D341Med (cell line): Measurements from ENCODE around the gene PALMD.
A peak's percentile ranks its signal among the peaks of the same experiment; 100 is the strongest.

Experiments
- DNase-seq: peaks from one replicate; pipeline ENCODE4 v3.0.0; 2012; ENCODE audit warnings: low spot score

Gene PALMD

DNA sequence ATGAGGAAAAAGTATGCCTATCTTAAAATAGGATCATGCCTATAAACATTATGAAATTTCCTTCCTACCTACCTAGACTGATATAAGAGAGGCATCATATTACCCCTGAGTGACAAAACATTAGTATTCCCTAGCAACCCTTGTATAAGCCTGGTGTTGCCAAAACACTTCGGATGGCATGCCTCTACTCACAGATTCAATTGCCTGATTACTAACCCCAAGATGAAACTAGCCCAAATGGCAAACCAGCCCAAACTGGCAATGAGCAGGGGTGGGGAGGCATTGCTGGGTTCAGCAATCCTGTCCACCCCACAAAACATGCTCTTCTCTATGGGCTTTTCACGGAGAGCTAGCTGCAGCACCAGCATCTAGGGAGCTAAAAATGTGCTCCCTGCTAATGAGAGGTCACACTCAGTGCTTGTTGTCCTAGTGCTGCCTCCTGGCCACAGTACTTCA is 13.9 kb downstream of the PALMD start:
- peak; percentile 37 for DNase-seq

DNA sequence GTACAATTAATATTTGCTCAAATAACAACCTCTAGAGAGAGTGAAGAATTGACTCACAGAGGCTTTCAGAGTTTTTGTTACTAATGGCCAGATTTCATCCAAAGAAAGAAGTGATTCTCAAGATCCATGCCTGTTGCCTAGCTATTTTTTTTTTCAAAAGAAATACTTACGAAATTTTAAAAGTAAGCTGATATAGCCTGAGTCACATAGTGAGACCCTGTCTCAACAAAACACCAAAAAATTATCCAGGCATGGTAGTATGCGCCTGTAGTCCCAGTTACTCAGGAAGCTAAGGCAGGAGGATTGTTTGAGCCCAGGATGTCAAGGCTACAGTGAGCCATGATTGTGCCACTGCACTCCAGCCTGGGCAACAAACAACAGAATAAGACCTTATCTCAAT is 14.6 kb downstream of the PALMD start:
- DNase-seq = no peak

- no peak for DNase-seq
These were observed 15.9 kb downstream of the PALMD start for GRCh38 chr1:99661780-99662179.

DNA sequence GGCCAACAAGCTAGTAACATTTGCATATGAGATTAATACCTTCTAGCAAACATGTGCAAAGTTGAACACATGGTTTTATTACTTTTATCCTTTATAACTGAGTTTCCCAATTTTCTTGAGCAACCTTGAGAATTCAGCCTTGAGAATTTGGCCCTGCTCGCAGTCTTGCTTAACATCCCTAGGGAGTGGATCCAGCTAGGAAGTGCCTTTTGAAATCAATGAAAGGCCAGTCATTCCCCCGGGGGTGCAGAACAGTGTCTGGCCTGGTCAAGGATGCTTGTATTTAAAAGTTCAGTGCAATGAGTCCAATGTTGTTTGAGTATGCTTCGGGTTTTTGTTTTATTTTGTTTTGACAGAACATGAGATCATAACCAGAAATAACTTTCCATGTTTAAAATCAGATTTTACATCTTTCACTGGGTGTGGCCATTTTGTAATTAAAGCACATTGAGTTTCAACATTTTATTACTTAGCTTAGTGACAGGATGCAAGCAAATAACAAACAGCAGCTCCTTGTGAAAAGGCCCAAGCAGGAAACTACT is 16.7 kb downstream of the PALMD start:
- DNase-seq = no peak

DNA sequence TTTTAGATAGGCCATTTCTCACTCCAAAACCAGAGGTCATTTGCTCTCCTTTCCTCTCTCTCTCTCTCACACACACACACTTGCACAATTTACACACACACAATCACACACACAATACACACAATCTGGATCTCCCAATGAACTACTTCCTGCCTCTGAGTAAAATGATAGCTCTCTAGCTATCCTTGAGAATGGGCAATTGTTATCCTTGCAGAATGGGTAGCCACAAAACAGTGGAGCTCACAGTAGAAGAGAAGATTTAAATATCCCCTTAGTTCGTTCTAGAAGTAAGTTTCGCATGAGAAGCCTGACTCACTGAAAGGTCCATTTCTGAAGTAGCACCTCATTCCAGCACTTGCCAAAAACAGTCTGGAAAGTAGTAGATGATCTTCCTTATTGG is 17.6 kb downstream of the PALMD start:
- no peak for DNase-seq

DNA sequence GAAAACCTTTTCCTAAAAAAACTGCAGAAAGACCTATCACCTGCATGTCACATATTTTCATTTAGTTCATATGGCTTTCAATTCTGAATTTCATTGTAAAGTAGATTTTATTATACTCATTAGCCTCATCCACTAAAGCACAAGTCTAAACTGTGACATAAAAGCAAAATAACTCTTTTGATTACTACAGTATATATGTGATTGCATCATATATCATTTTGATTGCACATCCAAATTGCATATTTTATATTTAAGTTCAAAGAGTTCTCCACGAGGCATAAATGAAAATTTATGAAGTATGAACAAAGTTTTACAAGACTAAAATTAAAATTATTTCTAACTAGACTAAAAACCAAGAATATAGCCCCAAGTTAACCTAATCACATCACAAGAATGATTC is 19.3 kb downstream of the PALMD start:
- no peak for DNase-seq

DNA sequence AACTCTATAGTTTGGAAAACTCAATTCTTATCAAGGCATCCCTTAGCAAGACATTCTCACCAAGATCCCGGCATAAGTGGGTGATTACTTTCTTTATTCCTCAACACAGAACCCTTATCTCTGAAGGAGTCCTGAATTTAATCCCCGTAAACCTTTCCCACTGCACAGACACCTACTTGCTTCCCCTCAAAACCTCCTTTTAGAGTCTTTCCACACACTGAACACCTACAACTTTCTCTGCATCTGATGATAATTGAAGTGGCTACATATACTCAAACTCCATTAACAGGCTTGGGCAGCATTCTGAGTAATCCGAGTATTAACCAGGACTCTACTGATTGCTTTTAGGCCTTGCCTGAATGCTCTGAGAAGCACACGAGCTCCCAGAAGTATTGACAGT is 23.5 kb downstream of the PALMD start:
- DNase-seq = no peak

GRCh38 chr1:99669821-99670220 is 23.9 kb downstream of the PALMD start:
- no peak for DNase-seq

DNA sequence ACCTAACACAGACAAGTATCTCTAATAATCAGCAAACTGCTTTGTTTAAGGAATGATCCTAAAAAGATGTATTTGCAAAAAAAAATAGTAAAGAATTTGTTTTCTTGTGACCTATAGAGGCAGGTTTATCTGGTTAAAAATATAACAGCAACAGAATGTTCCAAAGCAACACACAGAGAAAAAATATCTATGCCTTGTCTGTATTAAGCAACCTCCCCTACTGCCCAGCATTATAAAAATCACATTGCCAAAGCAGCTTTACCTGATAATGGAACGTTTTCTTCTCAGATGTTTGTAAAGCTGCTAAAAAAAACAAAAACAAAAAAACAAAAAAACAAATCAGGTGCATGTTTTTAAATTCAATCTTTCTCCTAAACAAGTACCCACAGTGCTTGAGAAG is 24.7 kb downstream of the PALMD start:
- DNase-seq = no peak

- no peak for DNase-seq
These were observed 26.1 kb downstream of the PALMD start for GRCh38 chr1:99672038-99672437.

DNA sequence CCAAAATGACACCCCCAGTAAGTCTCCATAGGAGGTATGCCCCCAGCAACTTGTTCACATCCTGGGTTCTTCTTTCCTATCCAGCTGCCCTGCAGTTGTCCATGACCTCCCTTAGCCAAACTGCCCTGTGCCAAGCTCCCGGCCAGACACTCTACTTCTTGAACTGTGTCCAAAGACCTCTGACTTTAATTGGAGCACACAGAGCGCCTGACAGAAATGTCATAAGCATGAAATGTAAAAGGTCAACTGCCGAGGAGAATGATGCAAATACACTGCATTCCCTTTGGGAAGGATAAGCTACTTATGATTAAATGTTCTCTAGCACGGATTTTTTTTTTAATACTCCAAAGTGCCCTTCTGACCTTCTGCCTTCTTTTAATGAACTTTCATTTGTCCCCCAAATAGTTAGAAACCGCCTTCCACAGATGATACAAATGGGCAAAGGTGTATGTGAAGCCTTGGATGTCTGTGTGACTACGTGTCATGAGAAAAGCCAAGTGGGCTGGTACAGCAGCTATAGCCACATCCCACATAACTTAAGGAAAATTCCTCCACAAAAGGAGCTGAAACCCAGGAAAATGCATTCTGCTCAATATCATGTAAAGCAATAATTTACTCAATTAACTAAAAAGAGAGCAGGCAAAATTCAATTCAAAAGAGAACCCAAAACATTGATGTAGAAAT is 26.8 kb downstream of the PALMD start:
- peak; percentile 40 for DNase-seq

DNA sequence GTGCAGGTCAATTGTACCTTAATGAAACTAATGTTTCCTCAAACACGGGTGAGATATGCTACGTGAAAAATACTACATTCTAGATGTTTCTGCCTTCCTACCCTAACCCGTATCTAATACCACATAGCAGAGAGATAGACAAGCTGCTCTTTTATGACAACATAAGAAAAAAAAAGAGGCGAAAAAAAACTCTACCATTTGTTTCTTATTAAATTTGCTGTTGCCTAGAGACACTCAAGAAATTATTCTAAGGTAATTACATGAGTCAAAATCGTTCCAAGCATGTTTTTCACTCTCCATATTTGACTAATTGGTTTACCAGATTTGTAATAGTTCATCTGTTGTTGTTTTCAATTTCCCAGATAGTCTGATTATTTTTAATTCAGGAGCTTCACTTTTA is 27.4 kb downstream of the PALMD start:
- DNase-seq = no peak

DNA sequence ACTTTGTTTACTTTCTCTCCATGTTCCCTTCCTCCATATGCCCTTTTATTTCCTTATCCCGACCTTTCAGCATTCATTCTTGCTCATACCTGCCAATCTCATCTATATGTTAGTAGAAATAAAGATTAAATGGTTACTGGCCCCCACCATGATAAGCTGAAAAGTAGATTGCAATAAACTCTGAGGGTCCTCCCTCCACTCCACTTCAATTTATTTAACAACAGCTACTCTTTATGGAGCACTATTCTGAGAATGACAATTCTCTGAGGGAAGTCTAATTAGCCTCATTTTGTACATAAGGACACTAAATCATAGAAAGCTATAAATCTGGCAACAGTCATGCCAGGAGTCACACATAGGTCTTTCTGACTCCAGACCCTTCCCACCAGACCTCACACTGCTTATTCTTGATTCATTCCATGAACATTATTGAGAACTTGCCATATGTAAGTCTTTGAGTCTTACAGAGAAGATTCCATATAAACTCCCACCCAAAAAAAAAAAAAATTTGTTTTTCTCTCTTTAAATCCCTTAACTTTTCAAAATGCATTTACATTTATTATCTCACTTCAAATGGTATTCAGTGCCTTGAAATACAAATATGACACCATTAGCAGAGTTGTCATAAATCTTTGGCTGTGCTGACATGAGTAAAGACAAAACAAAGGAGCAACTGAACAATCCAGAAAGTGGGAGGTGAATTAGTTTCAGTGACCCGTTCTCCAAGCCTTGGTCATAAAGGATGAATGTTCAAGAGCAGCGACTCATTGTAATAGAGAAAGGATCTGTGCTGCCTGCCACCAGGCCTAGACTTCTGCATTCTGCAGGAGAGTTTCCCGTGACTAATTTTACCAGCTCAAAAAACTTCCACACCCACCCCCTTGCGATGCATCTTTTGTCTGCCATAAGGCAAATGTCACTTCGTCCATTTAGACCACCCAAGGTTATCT is 28.5 kb downstream of the PALMD start:
- no peak for DNase-seq

GRCh38 chr1:99675292-99675691 is 29.4 kb downstream of the PALMD start:
- DNase-seq = no peak

DNA sequence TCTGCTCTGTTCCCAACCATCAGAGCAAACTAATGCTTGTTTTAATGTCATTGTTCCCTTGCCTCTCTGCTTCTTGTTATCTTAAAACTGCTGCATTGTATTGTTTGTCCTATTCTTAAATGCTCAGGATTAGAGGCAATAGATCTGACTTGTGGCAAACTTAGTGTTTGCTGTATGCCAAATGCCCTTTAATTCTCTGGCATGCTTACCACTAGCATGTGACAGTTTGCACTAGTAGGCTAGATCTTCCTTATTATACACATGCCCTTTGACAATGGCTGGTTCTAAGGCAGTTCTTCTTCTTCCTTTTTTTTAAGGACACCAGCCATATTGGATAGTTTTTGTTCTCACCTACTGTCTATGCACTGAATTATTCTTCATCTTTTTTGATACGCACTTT is 30.1 kb downstream of the PALMD start:
- DNase-seq = no peak

DNA sequence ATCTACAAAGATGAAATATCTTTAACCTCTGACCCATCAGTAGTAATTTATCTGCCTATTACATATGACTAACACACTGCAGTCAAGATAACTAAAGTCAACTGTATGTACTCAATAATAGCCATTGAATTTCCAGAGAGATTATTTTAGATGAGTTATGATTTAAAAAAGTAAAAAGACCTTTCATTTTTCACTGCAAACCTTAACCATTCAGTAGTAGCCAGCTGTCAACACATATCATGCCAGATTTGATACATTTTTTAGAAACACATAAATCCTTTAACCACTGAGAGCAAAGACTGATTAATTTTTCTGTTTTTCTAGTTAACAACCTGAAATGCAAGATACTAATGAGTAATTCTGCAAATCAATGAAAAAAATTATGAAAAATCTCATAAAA is 31.0 kb downstream of the PALMD start:
- no peak for DNase-seq

DNA sequence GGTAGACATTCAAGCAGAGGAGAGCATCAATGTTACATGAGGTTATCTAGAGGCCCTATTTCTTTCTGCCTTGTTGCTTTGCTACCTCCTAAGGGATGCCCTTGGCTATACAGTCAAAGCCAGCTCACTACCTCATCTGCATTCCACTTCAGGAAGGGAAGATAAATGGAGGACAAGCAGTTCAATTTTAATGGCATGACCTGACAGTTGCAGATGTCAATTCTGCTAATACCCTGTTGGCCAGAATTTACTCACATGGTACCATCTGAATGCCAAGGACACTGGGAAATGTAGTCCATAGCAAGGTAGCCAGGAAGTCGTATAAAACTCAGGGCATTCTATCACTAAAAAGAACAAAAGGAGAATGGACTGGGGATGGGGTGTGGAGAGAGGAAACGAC is 31.5 kb downstream of the PALMD start:
- DNase-seq = no peak

- DNase-seq = no peak
These were observed 34.4 kb downstream of the PALMD start for GRCh38 chr1:99680270-99680669.

DNA sequence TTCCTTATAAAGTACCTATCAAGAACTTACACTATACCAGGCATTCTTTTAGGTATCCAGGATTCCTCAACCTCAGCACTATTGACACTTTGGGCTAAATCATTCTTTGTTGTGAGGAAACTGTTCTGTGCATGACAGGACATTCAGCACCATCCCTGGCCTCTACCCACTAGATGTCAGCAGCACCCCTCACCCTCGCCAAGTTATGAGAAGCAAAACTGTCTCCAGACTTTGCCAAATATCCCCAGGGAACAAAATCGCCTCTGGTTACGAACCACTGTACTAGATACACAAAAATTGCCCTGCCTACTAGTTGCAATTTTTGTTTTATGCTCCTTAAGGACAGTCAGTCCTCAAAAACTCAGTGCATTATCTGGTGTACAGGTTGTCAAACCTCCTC is 35.7 kb downstream of the PALMD start:
- no peak for DNase-seq

GRCh38 chr1:99682291-99682751 is 36.4 kb downstream of the PALMD start:
- no peak for DNase-seq

GRCh38 chr1:99685516-99686180 is 39.7 kb downstream of the PALMD start:
- peak; percentile 79 for DNase-seq

- no peak for DNase-seq
These were observed 45.3 kb downstream of the PALMD start for GRCh38 chr1:99691175-99691574.
